ENCODE data around the gene GALNT9.

The GALNT9 gene

DNA sequence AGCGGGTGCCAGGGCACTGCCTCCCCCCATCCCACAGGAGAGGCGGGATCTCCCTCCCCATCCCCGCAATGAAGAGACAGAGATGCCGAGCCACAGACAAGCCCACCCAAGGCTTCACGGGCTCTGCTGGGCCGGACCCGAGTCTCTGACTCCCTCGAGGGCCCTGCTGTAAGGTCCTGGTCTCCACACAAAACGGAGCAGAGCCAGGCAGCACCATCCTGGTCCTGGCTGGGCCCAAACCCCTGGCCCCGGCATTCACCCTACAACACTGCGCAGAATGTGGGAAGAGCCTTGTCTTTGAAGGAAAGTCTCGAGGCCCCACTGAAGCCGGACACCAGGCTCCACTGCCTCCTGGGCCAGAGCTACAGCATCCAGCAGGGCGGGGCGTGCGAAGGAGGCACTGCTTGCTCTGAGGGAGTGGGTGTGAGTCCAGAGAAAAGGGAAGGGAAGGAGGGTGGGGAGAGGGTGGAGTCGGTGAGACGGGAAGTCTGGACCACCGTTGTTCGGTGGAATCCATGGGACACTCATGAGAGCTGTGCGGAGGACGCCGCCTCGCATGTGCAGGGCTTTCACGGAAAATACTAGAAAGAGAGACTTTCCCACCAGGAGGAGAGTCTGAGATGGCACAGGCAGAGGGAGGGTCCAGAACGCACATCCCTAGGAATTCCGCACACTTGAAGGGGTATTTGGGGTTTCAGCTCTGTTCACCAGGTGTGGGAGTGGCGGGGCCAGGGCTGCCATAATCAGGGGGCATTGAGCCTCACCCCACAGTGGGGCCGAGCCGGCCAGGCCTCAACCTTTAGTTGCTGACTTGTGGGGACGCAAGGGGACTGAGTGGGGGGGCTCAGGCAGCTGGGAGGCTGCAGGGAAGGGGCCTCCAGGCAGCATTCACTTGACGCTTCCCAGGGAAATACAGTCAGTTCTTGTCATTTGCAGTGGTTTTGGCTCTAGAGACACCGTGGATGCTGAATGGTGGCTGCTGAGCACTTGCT is 36.8 kb downstream of the GALNT9 start:
- DNase-seq (ENCODE audit: low spot score) = no peak

DNA sequence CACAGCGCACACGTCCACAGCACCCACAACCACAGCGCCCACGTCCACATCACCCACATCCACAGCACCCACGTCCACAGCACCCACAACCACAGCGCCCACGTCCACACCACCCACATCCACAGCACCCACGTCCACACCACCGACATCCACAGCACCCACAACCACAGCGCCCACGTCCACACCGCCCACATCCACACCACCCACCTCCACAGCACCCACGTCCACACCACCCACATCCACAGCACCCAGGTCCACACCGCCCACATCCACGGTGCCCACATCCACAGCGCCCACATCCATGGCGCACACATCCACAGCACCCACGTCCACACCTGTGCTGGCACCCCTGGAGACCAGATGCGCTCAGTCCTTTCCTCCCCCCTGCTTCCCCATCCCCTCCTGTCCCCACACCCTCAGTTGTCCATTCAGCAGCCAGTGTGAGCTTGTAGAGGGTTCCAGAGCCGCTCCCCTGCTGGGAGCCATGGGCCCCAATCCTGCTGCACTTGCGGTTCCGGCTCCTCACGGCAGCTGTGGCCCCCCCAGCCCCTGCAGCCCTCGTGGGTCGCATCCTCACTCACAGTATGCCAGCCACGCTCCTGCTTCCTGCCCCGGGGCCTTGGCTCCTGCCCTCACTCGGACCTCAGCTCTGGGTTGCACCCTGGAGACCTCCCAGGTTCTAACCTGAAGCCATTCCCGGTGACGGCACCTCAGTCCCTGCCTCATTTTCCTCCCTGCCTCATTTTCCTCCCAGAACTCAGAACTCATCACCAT is 37.8 kb downstream of the GALNT9 start:
- DNase-seq (ENCODE audit: low spot score) = no peak

DNA sequence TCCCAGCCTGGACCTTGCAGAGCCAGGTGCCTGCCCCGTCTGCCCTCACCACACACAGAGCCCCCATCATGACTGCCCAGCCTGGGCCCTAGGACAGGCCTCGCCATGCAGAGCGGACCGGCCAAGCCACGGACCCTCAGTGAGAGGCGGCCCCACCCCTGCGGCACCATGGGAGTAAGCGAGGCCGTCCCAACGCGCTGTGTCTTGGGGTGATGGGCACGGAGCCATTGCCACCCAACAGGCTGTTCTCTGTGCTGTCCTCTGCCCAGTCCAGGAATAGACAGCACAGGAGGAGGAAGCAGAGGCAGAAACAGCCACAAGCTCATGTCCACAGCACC is 39.2 kb downstream of the GALNT9 start:
- no peak for DNase-seq (ENCODE audit: low spot score)

DNA sequence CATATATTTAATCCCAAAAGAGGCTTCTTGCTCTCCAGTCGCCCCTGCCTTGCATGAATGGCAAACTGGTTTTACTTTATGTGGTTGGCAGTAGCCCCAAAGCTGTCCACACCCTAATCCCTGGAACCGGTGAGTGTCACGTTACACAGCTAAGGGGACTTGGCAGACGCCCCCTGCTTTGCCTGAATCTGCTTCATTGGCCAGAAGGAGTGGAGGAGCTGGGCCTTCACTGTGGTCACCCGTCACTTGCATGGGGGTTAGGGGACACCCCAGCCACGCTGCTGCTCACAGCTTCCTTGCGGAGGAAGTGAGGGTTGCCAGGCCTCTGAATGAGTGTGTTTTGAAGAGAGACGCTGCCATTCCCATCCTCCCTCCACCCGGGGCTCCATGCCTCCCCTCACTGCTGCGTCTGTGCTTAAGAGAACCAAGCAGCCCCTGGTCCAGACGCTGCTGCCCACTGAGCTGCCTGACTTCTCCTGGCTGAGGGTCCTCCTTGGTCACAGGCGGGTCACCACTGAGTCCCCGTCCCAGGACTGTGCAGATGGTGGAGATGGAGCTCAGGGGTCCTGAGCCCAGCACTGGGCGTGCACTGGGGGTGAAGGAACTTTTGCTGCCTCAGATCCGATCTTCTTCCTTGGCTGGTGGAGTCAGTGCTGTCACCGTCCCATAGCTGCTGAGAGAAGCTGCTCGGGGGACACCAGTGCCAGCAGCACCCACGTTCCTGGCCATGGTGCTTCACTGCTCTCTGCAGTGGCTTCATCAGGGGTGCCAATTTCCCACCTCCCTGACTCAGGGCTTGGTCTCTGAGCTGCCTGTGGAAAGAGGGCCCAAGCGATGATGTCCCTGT is 39.8 kb downstream of the GALNT9 start:
- no peak for DNase-seq (ENCODE audit: low spot score)

DNA sequence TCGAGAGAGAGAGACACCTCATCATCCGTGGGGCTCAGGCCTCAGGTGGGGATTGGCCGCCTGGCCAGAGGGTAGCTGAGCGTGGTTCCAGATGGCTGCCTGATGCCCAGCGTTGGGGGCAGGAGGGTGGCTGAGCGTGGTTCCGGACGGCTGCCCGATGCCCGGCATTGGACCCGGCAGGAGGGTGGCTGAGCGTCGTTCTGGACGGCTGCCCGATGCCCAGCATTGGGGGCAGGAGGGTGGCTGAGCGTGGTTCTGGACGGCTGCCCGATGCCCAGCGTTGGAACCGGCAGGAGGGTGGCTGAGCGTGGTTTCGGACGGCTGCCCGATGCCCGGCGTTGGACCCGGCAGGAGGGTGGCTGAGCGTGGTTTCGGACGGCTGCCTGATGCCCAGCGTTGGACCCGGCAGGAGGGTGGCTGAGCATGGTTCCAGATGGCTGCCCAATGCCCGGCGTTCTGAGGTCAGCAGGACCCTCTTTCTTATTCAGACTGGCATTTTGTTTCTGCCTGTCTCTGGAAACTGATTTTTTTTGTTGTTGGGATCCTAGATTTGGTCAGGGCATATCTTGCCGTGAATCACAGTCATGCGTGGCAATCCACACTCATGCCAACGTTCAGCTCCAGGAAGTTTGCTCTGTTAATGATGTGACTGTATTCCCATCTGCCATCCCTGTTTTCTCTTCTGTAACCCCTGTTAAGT is 40.7 kb downstream of the GALNT9 start:
- DNase-seq (ENCODE audit: low spot score) = no peak

DNA sequence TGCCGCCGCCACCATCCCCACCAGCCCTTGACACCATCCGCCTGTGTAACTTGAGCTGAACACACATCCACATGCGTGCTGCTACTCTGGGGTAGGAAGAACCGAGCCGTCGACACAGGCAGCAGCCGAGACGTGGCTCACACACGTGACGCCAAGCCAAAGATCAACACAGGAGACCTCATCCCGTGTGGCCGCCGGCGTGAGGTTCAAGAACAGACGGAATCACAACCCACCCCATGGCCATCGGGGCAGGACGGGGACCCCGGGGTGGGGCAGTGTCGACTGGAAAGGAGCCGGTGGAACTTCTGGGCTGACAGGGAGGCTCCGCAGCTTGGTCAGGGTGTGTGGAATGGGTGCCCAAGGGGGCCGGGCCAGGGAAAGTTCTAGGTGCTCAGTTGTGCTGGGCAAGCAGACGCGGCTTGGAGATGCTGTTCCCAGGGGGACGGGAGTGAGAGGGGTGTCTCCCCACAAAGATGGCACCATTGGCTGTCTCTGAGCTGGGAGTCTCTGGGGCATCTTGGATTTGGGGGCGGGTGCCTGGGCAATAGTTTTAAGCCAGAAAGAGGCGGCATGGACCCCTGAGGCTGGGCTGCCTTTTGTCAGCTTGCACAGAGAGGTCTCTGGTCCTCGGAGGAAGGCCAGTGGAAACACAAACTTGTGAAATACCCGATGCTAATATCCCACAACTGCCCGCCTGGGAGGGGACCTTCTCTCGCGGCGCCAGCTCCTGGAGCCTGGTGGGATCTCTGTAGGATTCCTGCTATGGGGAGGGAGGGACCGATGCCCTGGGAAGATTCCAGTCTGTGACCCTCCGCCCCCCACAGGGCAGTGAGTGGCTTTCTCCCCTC is 41.8 kb downstream of the GALNT9 start:
- DNase-seq (ENCODE audit: low spot score) = no peak

DNA sequence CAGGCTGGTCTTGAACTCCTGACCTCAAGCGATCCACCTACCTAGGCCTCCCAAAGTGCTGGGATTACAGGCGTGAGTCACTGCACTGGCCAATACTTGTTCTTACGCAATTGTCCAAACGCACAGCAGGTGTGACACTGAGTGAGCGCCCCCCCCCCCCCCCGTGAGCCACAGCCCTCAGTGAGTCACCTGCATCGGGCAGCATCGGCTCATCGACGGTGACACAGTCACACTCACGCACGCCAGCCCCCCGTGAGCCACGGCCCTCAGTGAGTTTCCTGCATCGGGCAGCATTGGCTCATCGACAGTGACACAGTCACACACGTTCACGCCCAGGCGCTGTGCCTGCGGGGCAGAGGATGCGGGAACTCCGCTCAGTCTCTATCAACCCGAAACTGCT is 42.5 kb downstream of the GALNT9 start:
- no peak for DNase-seq (ENCODE audit: low spot score)

DNA sequence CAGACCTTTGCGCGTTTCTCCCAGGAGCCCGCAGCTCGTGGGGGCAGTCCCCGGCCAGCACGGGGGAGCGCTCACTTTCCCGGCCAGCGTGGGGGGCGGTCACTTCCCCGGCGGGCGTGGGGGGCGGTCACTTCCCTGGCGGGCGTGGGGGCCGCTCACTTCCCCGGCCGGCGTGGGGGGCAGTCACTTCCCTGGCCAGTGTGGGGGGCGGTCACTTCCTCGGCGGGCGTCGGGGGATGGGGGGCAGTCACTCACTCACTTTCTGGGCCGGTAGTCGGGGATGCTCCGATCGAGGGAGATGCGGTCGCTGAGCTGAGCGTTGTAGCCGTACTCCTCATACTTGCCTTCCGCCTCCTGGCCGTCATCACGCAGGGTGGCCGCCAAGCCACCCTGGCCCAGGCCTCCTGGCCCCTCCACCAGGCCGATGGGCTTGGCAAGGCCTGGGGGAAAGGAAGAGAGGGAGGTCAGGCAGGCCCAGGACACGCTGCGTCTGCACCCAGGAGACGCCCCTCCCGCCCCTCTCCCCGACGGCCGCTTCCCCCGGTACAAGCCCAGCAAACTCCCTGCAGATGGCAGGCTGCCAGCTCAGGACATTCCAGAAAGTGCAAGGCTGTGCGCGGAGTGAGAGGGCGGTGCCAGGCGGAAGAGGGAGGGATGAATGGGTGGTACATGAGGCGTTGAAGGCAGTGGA is 43.3 kb downstream of the GALNT9 start:
- no peak for DNase-seq (ENCODE audit: low spot score)

DNA sequence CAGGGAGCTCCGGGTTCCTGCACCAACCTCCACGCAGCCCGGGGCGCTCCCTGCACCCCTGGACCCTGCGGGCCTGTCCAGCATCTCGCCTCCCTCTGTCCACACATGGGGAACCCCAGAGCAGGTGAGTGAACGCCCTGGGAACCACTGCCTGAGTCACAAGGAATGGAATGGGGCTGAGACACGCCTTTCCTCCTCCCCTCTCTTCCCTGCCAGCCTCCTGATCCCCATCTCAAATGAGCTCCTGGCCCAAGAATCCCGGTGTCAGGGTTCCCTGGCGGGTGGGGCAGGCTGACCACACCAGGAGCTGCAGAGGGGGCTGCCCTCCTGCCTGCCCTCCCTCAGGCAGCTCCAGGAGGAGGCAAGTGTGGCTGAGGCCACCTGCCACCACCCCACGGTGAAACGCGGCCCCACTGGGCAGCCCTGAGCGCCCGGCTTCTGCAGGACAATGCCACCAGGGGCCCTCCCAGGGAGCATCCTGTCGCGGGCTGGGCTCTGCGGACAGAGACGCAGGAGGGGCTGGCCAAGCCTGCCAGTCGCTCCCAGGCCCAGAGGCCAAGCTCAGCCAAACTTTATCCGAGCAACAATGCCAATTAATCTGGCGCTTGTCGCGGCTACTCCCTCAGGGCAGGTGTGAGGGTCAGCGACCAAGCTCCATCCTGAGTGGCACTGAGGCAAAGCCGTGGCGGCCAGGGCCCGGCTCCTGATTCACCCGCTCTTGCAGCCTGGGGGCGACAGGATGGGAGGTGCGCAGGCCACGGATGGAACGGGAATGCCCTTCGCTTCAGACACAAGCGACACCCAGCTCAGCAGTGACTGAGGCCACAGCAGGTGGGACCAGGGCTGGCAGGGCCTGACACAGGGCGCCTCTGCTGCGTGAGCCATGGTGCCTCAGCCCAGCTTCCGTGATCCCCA is 44.3 kb downstream of the GALNT9 start:
- DNase-seq (ENCODE audit: low spot score) = no peak

DNA sequence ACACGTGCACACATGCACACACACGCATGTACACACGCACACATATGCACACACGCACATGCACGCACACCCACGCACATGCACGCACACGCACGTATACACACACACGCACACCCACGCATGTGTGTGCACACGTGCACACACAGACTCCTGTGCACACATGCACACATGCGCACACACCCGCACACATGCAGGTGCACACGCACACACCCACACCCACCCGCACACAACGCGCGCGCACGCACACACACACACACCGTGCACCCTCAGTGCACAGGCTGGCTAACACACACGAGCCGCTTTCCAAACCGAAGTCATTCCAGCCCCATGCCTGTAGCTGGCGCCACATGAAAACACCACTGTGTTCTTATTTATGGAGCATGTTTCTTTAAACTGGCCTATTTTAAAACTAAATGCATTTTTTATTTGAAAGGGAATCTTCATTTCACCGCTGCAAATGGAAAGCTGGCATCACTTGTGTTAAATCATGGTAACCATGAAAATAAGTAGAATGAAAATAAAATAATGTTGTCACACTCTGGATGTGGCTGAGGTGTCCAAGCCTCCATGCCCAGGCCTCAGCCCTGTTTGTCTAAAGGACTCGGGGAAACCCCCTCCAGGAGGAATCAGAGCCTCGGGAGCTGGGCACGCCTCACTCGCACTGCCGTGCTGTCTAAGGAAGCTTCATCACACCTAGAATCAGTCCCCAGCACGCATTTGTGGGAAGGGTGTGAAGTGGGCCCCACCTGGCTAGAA is 45.1 kb downstream of the GALNT9 start:
- no peak for DNase-seq (ENCODE audit: low spot score)

DNA sequence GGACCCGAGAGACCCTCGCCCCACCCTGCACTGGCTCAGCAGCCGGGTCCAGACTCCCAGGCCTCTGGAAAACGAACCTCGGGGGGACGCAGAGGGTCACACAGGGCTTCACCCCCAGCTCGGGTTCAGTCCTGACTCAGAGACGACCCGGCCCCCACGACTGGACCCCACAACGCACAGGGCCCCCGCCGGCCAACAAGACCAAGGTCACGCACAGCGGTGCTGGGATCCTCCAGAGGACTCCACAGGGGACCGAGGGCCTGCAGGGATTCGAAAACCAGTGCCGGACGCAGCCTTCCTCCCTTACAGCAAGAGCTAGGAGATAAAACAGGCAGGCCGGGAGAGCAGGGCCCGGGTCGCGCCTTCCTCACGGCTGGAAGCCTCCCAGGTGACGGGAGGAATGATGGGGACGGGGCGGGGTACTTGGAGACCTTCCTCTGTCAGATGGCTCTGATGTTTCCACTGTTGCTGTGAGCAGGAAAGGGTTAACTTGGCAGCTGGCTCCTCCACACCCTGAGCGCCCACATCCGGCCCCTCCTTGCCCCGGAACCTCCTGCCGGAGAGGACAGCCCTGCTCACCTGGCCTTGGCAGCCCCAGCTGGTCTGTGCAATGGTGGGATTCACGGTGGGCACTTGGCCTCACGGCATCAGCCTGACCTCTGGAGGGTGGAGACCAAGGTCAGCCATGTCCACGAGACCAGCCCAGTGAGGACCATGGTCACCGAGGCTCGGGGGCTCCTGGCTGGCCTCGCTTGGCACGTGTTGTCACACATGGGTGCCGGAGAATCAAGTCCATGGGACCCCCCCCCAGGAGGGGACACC is 46.2 kb downstream of the GALNT9 start:
- DNase-seq (ENCODE audit: low spot score) = no peak

DNA sequence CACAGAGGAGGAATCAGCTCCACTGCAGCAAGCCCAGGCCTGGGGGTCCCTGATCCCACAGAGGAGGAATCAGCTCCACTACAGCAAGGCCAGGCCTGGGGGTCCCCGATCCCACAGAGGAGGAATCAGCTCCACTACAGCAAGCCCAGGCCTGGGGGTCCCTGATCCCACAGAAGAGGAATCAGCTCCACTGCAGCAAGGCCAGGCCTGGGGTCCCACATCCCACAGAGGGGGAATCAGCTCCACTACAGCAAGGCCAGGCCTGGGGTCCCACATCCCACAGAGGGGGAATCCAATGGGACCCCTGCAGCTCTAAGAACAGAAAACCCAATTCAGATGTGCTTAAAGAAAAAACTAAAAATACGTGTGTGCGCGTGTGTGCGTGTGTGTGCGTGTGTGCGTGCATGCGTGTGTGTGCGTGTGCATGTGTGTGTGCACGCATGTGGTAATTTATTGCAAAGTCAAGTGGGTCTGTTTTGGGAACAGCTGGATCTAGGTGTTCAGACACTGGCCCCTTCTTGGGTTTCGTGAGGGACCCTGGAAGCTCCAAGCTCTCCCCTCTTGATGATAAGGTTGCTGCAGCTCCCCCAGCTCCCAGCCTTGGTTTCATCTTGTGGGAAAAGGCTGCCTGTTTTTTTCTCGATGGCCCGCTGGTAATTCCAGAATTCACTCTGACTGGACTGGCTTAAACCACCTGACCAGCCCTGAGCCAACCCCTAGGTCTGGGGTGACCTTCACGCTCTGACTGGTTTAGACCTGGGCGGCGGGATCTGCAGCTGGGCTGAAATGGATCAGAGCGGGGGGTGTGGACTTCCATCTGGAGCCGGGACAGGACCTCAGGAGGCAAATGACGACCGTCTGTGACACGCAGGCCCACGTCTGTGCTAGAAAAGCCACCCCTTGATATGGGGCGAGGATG is 47.1 kb downstream of the GALNT9 start:
- DNase-seq (ENCODE audit: low spot score) = no peak

DNA sequence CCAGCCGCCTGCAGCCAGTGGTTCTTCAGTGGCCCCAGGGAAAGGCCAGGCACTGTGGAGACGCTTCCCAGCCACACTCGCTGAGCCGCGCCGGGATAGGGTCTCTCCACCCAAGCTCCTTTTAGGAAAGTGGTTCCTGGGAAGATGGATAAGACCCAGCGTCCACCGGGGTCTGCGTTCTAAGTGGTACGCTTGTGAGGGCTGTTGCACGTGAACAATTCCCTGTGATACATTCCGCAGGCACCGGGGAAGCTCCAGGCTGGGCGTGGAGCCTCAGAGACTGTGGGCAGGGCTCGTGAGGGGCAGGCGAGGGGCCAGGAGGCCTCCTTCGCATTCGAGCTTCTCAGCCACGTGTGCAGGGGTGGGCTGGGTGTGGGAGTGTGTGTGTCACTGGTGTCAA is 48.4 kb downstream of the GALNT9 start:
- DNase-seq (ENCODE audit: low spot score) = no peak

DNA sequence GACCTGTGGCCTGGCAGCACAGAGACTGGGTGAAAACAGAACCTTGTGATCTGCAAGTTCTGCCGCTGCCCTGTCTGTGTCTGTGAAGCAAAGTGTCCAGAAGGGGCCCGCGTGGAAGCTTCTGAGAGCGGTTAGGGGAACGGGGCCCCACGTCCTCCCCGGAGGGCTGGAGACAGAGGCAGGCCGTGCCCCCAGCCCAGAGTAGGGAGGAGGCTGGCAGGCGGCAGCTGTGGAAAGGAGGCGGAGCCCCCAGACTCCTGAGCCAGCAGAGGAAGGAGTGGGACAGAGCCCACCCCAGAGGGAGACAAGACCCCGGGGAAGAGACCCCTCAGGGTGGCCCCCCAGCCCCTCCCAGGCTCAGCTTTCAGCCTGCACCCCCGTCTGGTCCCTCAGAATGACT is 49.0 kb downstream of the GALNT9 start:
- no peak for DNase-seq (ENCODE audit: low spot score)

DNA sequence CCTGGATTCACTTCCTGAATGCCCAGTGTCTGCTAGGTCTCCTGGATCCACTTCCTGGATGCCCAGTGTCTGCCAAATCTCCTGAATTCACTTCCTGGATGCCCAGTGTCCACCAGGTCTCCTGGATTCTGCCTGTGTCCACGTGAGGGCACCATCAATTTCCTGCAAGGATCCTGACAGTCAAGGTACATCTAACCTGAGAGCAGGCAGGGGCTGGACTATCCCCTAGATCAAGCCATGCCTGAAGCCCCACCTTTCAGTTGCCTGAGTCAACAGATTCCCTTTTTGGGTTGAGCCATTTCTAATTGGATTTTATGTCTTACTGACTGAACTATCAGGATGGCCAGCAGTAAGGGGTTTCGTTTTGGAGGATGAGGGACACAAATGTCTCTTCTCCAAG is 49.5 kb downstream of the GALNT9 start:
- no peak for DNase-seq (ENCODE audit: low spot score)

DNA sequence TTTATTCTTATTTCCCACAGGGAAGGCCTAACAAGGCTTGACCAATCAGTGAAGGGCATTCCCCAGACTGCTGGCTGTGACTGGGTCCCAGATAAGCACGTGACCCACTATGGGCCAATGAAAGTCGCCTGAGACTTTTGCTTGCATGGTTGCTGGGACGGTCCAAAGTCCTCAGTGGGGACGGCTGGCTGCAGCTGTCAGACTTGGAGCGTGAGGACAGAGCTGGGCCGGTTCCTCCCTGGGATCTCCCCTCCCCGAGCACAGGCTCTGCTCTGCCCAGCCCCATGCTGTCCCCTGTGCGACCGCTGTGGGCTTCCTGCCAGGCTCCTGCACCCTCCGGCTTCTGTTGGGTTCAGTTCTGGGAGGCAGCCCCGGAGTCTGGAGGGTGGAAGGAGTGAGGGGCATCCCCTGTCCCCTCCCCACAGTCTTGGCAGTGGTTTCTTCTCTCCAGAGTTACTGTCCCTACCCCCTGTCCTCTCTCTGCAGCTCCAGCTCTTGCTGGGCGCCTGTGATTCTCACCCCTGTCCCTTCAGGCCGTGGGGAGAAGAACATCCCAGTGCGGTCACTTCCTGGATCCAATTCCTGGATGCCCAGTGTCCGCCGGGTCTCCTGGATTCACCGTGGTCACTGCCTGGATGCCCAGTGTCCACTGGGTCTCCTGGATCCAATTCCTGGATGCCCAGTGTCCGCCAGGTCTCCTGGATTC is 50.1 kb downstream of the GALNT9 start:
- no peak for DNase-seq (ENCODE audit: low spot score)

Data from hematopoietic multipotent progenitor cell treated with erythropoietin and hydrocortisone succinate and interleukin-3 and kit ligand, for 17 days (in vitro differentiated cells).